ENCODE results near the gene SHOC2.

Gene SHOC2

GRCh38 chr10:110919349-110919931 lies at the start of gene SHOC2:
TSS of gene SHOC2 (plus strand) at chr10:110919604. CDS start at chr10:110964359, 44,755 bp downstream.
- peak; percentile 96 for DNase-seq

- DNase-seq = no peak
Measured at GRCh38 chr10:110870823-110871297, 48.5 kb upstream of the SHOC2 start.

- DNase-seq = peak; percentile 94
Measured at GRCh38 chr10:110871298-110872084, 47.9 kb upstream of the SHOC2 start, which contains the start of gene PDCD4. TSS of gene PDCD4 (plus strand) at chr10:110871928. CDS start at chr10:110876028, 4,100 bp downstream.

- peak; percentile 73 for DNase-seq
Measured at GRCh38 chr10:110872145-110872983, 47.0 kb upstream of the SHOC2 start.

GRCh38 chr10:110872984-110873923 lies 46.1 kb upstream of the SHOC2 start:
- DNase-seq = no peak

GRCh38 chr10:110873951-110874350 lies 45.5 kb upstream of the SHOC2 start:
- no peak for DNase-seq

GRCh38 chr10:110876000-110876399 lies 43.4 kb upstream of the SHOC2 start:
- DNase-seq = no peak

- DNase-seq = no peak
Measured at GRCh38 chr10:110876788-110877187, 42.6 kb upstream of the SHOC2 start.

GRCh38 chr10:110880012-110880411 lies 39.4 kb upstream of the SHOC2 start:
- no peak for DNase-seq

GRCh38 chr10:110881247-110881646 lies 38.2 kb upstream of the SHOC2 start:
- no peak for DNase-seq

- DNase-seq = no peak
Measured at GRCh38 chr10:110881905-110882304, 37.5 kb upstream of the SHOC2 start.

- DNase-seq = no peak
Measured at GRCh38 chr10:110883924-110884323, 35.5 kb upstream of the SHOC2 start.

GRCh38 chr10:110885932-110886674 lies 33.3 kb upstream of the SHOC2 start:
- DNase-seq = no peak

- DNase-seq = no peak
Measured at GRCh38 chr10:110887560-110887959, 31.8 kb upstream of the SHOC2 start.

- no peak for DNase-seq
Measured at GRCh38 chr10:110892602-110893288, 26.7 kb upstream of the SHOC2 start.

- DNase-seq = no peak
Measured at GRCh38 chr10:110893559-110894179, 25.7 kb upstream of the SHOC2 start.

GRCh38 chr10:110897184-110897583 lies 22.2 kb upstream of the SHOC2 start:
- no peak for DNase-seq

GRCh38 chr10:110898391-110898790 lies 21.0 kb upstream of the SHOC2 start:
- DNase-seq = no peak

GRCh38 chr10:110900983-110901382 lies 18.4 kb upstream of the SHOC2 start:
- DNase-seq = no peak

Data from stimulated activated CD4-positive, alpha-beta T cell treated with anti-CD3 and anti-CD28 coated beads, Interleukin-4, amount 100 ng/mL, for 1 hour (primary cell).